Kidney (tissue), 14 donors: ENCODE results near the gene SYPL2. TPM values are rescaled to one million over a fixed set of nuclear protein-coding genes. Genes with fewer than 3 reads are reported as not detected.
"Not testable (repeated sequence)": the region's sequence is repeated elsewhere in the genome, so short reads cannot be mapped to it uniquely, and the experiment has no call there.

Experiments
- DNase-seq, 5 donors: peaks; one replicate each; pipeline ENCODE4 v3.0.0-alpha.2; 2013 to 2020
- FAIRE-seq: peaks from 2 replicates; lab custom pipeline; 2012; peaks lifted over from hg19 to GRCh38; lab: Jason Lieb, UNC
- H3K27ac ChIP-seq, 2 donors: one replicate each; pipeline ENCODE4 v1.7.0; 2013; ENCODE audit warnings: low read depth in 2 of 2, low read length in 2 of 2, inconsistent platforms in 1 of 2
- H3K27me3 ChIP-seq: one replicate; pipeline ENCODE4 v1.7.1; 2013; ENCODE audit warnings: low read length, inconsistent platforms; ENCODE audit not compliant: control insufficient read depth, insufficient read depth
- H3K36me3 ChIP-seq, 3 donors: one replicate each; pipeline versions ENCODE4 v1.7.0 to v1.7.1; 2013; ENCODE audit warnings: low read length in 3 of 3, control low read depth in 1 of 3, inconsistent platforms in 1 of 3; ENCODE audit not compliant: insufficient read depth in 3 of 3, control insufficient read depth in 2 of 3
- H3K4me1 ChIP-seq, 3 donors: one replicate each; pipeline versions ENCODE4 v1.7.0 to v1.7.1; 2013; ENCODE audit warnings: low read length in 3 of 3, inconsistent platforms in 1 of 3, low read depth in 1 of 3; ENCODE audit not compliant: control insufficient read depth in 2 of 3, insufficient read depth in 2 of 3
- H3K4me3 ChIP-seq, 3 donors: one replicate each; pipeline versions ENCODE4 v1.7.0 to v1.8.1; 2013; ENCODE audit warnings: low read length in 3 of 3, control low read depth in 1 of 3, inconsistent platforms in 1 of 3
- H3K9ac ChIP-seq, 3 donors: one replicate each; pipeline versions ENCODE4 v1.7.0 to v1.7.1; 2013; ENCODE audit warnings: low read length in 3 of 3, control low read depth in 1 of 3, inconsistent platforms in 1 of 3
- H3K9me3 ChIP-seq, 3 donors: one replicate each; pipeline versions ENCODE4 v1.7.0 to v1.7.1; 2013; ENCODE audit warnings: low read length in 3 of 3, control low read depth in 1 of 3, inconsistent platforms in 1 of 3; ENCODE audit not compliant: control insufficient read depth in 2 of 3, insufficient read depth in 1 of 3
- CTCF ChIP-seq: IDR thresholded peaks from 3 replicates; pipeline ENCODE4 v1.5.1; 2012; ENCODE audit warnings: mild to moderate bottlenecking, moderate library complexity, borderline replicate concordance; ENCODE audit not compliant: insufficient read depth; ENCODE audit errors: extremely low read depth
- intact Hi-C: fragments of 100-400 bp; cut with DNase I; formaldehyde crosslinking; loops from one replicate; pipeline ENCODE4 v1.11.1; 2022
- polyA plus RNA-seq: library from polyadenylated mRNA; stranded (reverse); fragments of 350-450 nt; fragmentation: Illumina TruSeq; extraction: RNeasy Lipid Tissue Mini Kit (QIAGEN cat#74804); gene quantifications from one replicate; pipeline ENCODE4 v1.2.3, GENCODE V29; 2014; ENCODE audit warnings: low read depth, low replicate concordance; ENCODE audit not compliant: insufficient read depth
- total RNA-seq: library from RNA; stranded (reverse); fragmentation: NEBNext Ultra II Directional; extraction: Animal tissue kit (Norgen Biotek cat#: 25700); gene quantifications from one replicate; pipeline ENCODE4 v1.2.1, GENCODE V29; 2021
- donor health status: control.
- donor health status: control.
- donor health status: control.
- donor health status: control.
- donor health status: control.
- donor health status: DM: yes; HTN: yes; CAD: no.
- donor health status: Normal renal cell carcinoma (clear cell type).

The SYPL2 gene
- total and polyA plus RNA-seq, 2 donors from 2014 or later: 6.7 to 9.8 TPM

- Histone ChIP-seq H3K4me1 (no peaks in the 10 kb centered on the region), H3K27ac (no peak overlapping the region), H3K36me3 (peaks cover 0 to 8% (median 2%) of the 10 kb centered on the region in 3 donors), H3K9ac (no peak overlapping the region), H3K9me3 (no peaks in the 10 kb centered on the region), H3K4me3 (no peak overlapping the region), H3K27me3 (peaks cover 14% of the 10 kb centered on the region)
- TF ChIP-seq CTCF: no peak
- no peak for DNase-seq
- FAIRE-seq: no peak
- intact Hi-C loops: no loop called here
These were observed 6.4 kb downstream of the SYPL2 start for GRCh38 chr1:109472779-109473178.

DNA sequence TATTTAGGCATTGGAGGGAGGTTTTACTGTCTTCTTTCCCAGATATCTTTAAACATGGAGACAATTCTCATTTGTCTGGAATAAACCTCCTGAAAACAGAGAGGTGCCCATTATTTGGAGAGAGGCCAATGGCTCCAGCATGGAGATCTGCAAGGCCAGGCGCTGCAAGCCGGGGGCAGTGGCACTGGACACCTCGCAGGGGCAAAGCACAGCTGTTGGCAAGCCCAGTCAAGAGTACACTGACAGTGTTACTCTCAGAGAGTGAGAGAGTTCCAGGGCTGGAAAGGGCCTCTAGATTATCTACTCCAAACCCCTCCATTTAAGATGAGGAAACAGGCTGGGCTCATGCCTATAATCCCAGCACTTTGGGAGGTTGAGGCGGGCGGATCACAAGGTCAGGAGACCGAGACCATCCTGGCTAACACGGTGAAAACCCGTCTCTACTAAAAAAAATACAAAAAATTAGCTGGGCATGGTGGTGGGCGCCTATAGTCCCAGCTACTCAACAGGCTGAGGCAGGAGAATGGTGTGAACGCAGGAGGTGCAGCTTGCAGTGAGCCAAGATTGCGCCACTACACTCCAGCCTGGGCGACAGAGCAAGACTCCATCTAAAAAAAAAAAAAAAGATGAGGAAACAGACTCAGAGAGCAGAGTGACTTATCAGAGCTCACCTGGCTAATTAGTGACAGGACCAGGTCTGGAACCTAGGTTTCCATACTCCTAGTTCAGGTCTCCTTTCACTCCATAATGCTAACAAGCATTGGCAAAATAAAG, 7.1 kb downstream of the SYPL2 start:
- FAIRE-seq, H3K9me3 ChIP-seq, H3K4me3 ChIP-seq, H3K27ac ChIP-seq, H3K36me3 ChIP-seq, H3K4me1 ChIP-seq, DNase-seq, intact Hi-C loops, H3K9ac ChIP-seq: not testable (repeated sequence)
- peaks cover 12% of the 10 kb centered on the region for H3K27me3 ChIP-seq

- DNase-seq: no peak
- no peak overlapping the region for H3K27ac ChIP-seq
- H3K4me1 ChIP-seq: no peaks in the 10 kb centered on the region
- FAIRE-seq: no peak
- peaks cover 0 to 10% (median 2%) of the 10 kb centered on the region in 3 donors for H3K36me3 ChIP-seq
- no peak for TF ChIP-seq CTCF
- H3K4me3 ChIP-seq: no peak overlapping the region
- peaks cover 12% of the 10 kb centered on the region for H3K27me3 ChIP-seq
- H3K9ac ChIP-seq: no peak overlapping the region
- intact Hi-C loops: no loop called here
- H3K9me3 ChIP-seq: no peaks in the 10 kb centered on the region
These were observed 8.4 kb downstream of the SYPL2 start for GRCh38 chr1:109474697-109475096.

DNA sequence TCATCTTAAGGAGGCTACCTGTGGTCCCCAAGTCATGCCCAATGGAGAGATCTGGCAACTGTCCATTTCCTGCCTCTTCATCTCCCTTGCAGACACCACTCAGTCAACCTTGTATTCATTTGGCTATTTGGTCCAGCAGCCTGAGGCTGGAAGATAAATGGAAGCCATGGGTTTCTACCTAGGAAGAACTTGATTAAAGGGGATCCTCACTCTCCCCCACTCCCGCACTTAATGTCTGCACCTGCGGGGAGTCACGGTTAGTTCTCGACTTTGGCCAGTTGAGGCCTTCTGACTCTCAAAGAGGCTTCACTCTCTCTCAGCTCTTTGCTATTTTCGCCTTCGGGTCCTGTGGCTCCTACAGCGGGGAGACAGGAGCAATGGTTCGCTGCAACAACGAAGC, 8.9 kb downstream of the SYPL2 start:
- Histone ChIP-seq H3K4me1 (no peaks in the 10 kb centered on the region), H3K9ac (no peak overlapping the region), H3K4me3 (no peak overlapping the region), H3K27ac (no peak overlapping the region), H3K36me3 (peaks cover 0 to 14% (median 2%) of the 10 kb centered on the region in 3 donors), H3K9me3 (no peaks in the 10 kb centered on the region), H3K27me3 (peaks cover 8% of the 10 kb centered on the region)
- intact Hi-C loops: no loop called here
- DNase-seq (no peak), FAIRE-seq (no peak)
- TF ChIP-seq CTCF: no peak
